Trophoblast cell (in vitro differentiated cells and primary cell): ENCODE results near the gene VSIG2. TPM values are rescaled to one million over a fixed set of nuclear protein-coding genes. Genes with fewer than 3 reads are reported as not detected.

ENCODE experiments used
- DNase-seq, 2 donors: peaks; one replicate each; pipeline ENCODE4 v3.0.0-alpha.2; 2016
- H2AFZ ChIP-seq: 2 replicates; pipeline ENCODE4 v1.6.1; 2013; ENCODE audit warnings: low read length, moderate library complexity, mild to moderate bottlenecking; ENCODE audit not compliant: insufficient read depth, poor library complexity
- H2AK5ac ChIP-seq: 2 replicates; pipeline ENCODE4 v1.6.1; 2013; ENCODE audit warnings: mild to moderate bottlenecking, low read length
- H2BK120ac ChIP-seq: 2 replicates; pipeline ENCODE4 v1.6.1; 2013; ENCODE audit warnings: low read length, mild to moderate bottlenecking, moderate library complexity; ENCODE audit not compliant: insufficient read depth, poor library complexity
- H2BK12ac ChIP-seq: 2 replicates; pipeline ENCODE4 v1.6.1; 2013; ENCODE audit warnings: mild to moderate bottlenecking, low read length, moderate library complexity
- H2BK5ac ChIP-seq: 2 replicates; pipeline ENCODE4 v1.6.1; 2013; ENCODE audit warnings: low read length, low read depth, moderate library complexity, mild to moderate bottlenecking; ENCODE audit not compliant: poor library complexity
- H3K14ac ChIP-seq: 2 replicates; pipeline ENCODE4 v1.6.1; 2013; ENCODE audit warnings: mild to moderate bottlenecking, low read length
- H3K18ac ChIP-seq: 2 replicates; pipeline ENCODE4 v1.6.1; 2013; ENCODE audit warnings: mild to moderate bottlenecking, low read length
- H3K23ac ChIP-seq: 2 replicates; pipeline ENCODE4 v1.6.1; 2013; ENCODE audit warnings: low read length
- H3K27ac ChIP-seq: 2 replicates; pipeline ENCODE4 v1.5.1; 2013; ENCODE audit warnings: low read depth, mild to moderate bottlenecking, inconsistent platforms, low read length, moderate library complexity
- H3K27me3 ChIP-seq: 2 replicates; pipeline ENCODE4 v1.6.1; 2013; ENCODE audit warnings: inconsistent platforms, mild to moderate bottlenecking, low read length, moderate library complexity; ENCODE audit not compliant: insufficient read depth
- H3K36me3 ChIP-seq, 2 experiments: 1 replicate in 1 of 2; 2 replicates in 1 of 2; pipeline ENCODE4 v1.6.1; 2013; ENCODE audit warnings: low read length in 2 of 2, mild to moderate bottlenecking in 2 of 2, moderate library complexity in 1 of 2; ENCODE audit not compliant: insufficient read depth in 2 of 2, control insufficient read depth in 1 of 2
- H3K4ac ChIP-seq: 2 replicates; pipeline ENCODE4 v1.6.1; 2013; ENCODE audit warnings: low read depth, mild to moderate bottlenecking, low read length, moderate library complexity
- H3K4me1 ChIP-seq, 2 experiments: 1 replicate in 1 of 2; 2 replicates in 1 of 2; pipeline ENCODE4 v1.6.1; 2013; ENCODE audit warnings: low read length in 2 of 2, mild to moderate bottlenecking in 2 of 2, moderate library complexity in 1 of 2; ENCODE audit not compliant: insufficient read depth in 2 of 2, control insufficient read depth in 1 of 2
- H3K4me2 ChIP-seq: 2 replicates; pipeline ENCODE4 v1.6.1; 2013; ENCODE audit warnings: inconsistent platforms, mild to moderate bottlenecking, low read length, moderate library complexity
- H3K4me3 ChIP-seq: 2 replicates; pipeline ENCODE4 v1.5.1; 2013; ENCODE audit warnings: mild to moderate bottlenecking, low read depth, low read length, inconsistent platforms
- H3K79me1 ChIP-seq: one replicate; pipeline ENCODE4 v1.6.1; 2013; ENCODE audit warnings: low read length
- H3K79me2 ChIP-seq: 2 replicates; pipeline ENCODE4 v1.6.1; 2013; ENCODE audit warnings: low read length, mild to moderate bottlenecking; ENCODE audit not compliant: control insufficient read depth, insufficient read depth, poor library complexity
- H3K9ac ChIP-seq: 2 replicates; pipeline ENCODE4 v1.6.1; 2013; ENCODE audit warnings: mild to moderate bottlenecking, low read length
- H3K9me3 ChIP-seq: 2 replicates; pipeline ENCODE4 v1.6.1; 2013; ENCODE audit warnings: low read depth, mild to moderate bottlenecking, control low read depth, inconsistent platforms, low read length; ENCODE audit not compliant: insufficient read depth
- H4K12ac ChIP-seq: 2 replicates; pipeline ENCODE4 v1.6.1; 2013; ENCODE audit warnings: low read depth, mild to moderate bottlenecking, low read length, moderate library complexity
- H4K8ac ChIP-seq: 2 replicates; pipeline ENCODE4 v1.6.1; 2013; ENCODE audit warnings: low read depth, mild to moderate bottlenecking, low read length, moderate library complexity
- H4K91ac ChIP-seq: one replicate; pipeline ENCODE4 v1.6.1; 2013; ENCODE audit warnings: low read depth, mild to moderate bottlenecking, low read length, moderate library complexity
- WGBS: extraction: QIAGEN DNeasy Blood & Tissue Kit; methylation state at CpG from one replicate; pipeline ENCODE4 v1.1.7; 2013; ENCODE audit warnings: missing lambda C conversion rate; ENCODE audit not compliant: insufficient read length, insufficient coverage; ENCODE audit errors: extremely low coverage; 5-methylcytosine and 5-hydroxymethylcytosine counted together
- polyA plus RNA-seq: library from polyadenylated mRNA; stranded (reverse); fragments of 200-250 nt; gene quantifications from 2 replicates; pipeline ENCODE4 v1.2.3, GENCODE V29; 2013

Gene VSIG2, protein sequence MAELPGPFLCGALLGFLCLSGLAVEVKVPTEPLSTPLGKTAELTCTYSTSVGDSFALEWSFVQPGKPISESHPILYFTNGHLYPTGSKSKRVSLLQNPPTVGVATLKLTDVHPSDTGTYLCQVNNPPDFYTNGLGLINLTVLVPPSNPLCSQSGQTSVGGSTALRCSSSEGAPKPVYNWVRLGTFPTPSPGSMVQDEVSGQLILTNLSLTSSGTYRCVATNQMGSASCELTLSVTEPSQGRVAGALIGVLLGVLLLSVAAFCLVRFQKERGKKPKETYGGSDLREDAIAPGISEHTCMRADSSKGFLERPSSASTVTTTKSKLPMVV
- polyA plus RNA-seq: 0.04 TPM in 1 of 2 replicates, not detected in the other

DNA sequence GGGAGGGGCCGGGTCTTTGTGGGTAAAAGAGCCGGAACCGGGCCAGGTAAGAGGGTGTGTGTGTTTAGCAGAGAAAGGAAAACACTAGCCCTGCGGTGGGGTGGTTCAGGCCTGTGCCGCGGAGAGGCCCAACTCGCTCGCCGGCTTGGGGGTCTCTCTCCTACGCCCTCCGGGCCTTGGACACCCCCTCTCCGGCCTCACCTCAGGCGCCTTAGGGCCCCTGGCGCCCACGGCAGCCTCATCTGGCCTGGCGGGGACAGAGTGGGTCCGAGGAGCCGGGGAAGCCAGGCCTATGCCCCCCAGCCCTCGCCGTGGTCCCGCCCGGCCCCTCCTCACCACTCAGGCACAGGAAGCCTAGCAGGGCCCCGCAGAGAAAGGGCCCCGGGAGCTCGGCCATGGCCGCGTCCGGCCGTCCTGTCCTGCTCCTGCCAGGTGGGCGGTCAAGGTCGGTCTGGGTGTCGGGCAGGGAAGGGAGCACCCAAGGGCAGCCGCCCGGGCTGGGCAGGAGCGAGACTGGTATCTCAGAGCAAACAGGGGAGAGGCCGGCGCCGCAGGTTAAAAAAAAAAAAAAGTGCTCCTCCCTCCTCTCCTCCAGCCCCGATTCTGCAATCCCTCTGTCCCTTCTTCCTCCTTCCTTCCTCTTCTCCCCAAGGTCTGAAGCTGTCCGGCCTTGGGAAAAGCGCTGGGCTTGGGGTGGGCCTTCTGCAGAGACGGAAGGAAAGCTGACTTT lies at the start of gene VSIG2:
VSIG2 (minus strand) TSS at position 515 of the 730 bp plus-strand sequence; CDS start at position 397, 118 bp downstream.
- DNase-seq: no peak
- no peak within 1 kb of the TSS for H2AFZ ChIP-seq
- no peak within 1 kb of the TSS for H4K8ac ChIP-seq
- no peak within 1 kb of the TSS for H2AK5ac ChIP-seq
- H3K14ac ChIP-seq: no peak within 1 kb of the TSS
- no peaks in the 10 kb centered on the region for H3K79me2 ChIP-seq
- no peak within 1 kb of the TSS for H3K18ac ChIP-seq
- H3K79me1 ChIP-seq: no peaks in the 10 kb centered on the region
- no peak within 1 kb of the TSS for H4K91ac ChIP-seq
- H2BK5ac ChIP-seq: no peak within 1 kb of the TSS
- no peak within 1 kb of the TSS for H4K12ac ChIP-seq
- no peak within 1 kb of the TSS for H3K4ac ChIP-seq
- H3K4me2 ChIP-seq: peak within 1 kb of the TSS; percentile 23
- WGBS: no CpG with 5 or more reads among the region's 42 CpGs
- H3K4me3 ChIP-seq: no peak within 1 kb of the TSS
- no peak within 1 kb of the TSS for H2BK120ac ChIP-seq
- H3K9ac ChIP-seq: no peak within 1 kb of the TSS
- no peak within 1 kb of the TSS for H3K27ac ChIP-seq
- no peak within 1 kb of the TSS for H3K23ac ChIP-seq
- no peaks in the 10 kb centered on the region for H3K36me3 ChIP-seq
- H3K9me3 ChIP-seq: peaks cover 8% of the 10 kb centered on the region
- H3K4me1 ChIP-seq: peaks cover 0 to 3% of the 10 kb centered on the region in 2 experiments
- H3K27me3 ChIP-seq: peaks cover 62% of the 10 kb centered on the region
- no peak within 1 kb of the TSS for H2BK12ac ChIP-seq

DNA sequence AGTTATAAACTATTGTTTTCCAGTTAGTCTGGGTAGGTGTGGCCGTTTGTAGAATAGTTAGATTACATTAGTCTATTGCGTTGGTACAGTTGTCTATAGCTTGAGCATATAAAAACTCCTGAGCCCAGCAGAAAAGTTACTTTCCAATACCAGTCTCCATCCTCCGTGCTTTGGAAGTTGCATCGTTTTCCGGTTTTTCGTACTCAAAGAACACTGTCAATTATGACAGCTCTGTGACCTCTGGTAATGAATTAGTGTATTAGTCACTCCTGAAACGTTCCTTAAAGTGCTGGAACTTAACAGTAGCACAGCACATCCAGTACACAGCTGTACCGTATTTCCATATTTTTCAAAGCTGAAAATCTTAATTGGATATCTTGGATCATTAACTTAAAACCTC lies 49.0 kb upstream of the VSIG2 start:
- no CpG with 5 or more reads among the region's 8 CpGs for WGBS
- peaks cover 0 to 2% of the 10 kb centered on the region in 2 experiments for H3K36me3 ChIP-seq
- no peak overlapping the region for H3K4me3 ChIP-seq
- H2BK12ac ChIP-seq: no peak overlapping the region
- H3K9me3 ChIP-seq: no peaks in the 10 kb centered on the region
- H3K27me3 ChIP-seq: no peaks in the 10 kb centered on the region
- no peak overlapping the region for H3K9ac ChIP-seq
- no peak overlapping the region for H3K18ac ChIP-seq
- H2BK120ac ChIP-seq: no peak overlapping the region
- H3K4ac ChIP-seq: no peak overlapping the region
- H3K79me1 ChIP-seq: peaks cover 17% of the 10 kb centered on the region
- no peak overlapping the region for H3K14ac ChIP-seq
- peak overlapping the region; percentile 71 for H3K27ac ChIP-seq
- H2AFZ ChIP-seq: no peak overlapping the region
- peaks cover 16% of the 10 kb centered on the region for H3K79me2 ChIP-seq
- H3K4me2 ChIP-seq: peak overlapping the region; percentile 89
- peaks cover 0 to 4% of the 10 kb centered on the region in 2 experiments for H3K4me1 ChIP-seq
- DNase-seq: peak; percentile 42 to 82
- H4K8ac ChIP-seq: no peak overlapping the region
- H4K12ac ChIP-seq: no peak overlapping the region
- H2AK5ac ChIP-seq: no peak overlapping the region
- no peak overlapping the region for H4K91ac ChIP-seq
- no peak overlapping the region for H2BK5ac ChIP-seq
- no peak overlapping the region for H3K23ac ChIP-seq

DNA sequence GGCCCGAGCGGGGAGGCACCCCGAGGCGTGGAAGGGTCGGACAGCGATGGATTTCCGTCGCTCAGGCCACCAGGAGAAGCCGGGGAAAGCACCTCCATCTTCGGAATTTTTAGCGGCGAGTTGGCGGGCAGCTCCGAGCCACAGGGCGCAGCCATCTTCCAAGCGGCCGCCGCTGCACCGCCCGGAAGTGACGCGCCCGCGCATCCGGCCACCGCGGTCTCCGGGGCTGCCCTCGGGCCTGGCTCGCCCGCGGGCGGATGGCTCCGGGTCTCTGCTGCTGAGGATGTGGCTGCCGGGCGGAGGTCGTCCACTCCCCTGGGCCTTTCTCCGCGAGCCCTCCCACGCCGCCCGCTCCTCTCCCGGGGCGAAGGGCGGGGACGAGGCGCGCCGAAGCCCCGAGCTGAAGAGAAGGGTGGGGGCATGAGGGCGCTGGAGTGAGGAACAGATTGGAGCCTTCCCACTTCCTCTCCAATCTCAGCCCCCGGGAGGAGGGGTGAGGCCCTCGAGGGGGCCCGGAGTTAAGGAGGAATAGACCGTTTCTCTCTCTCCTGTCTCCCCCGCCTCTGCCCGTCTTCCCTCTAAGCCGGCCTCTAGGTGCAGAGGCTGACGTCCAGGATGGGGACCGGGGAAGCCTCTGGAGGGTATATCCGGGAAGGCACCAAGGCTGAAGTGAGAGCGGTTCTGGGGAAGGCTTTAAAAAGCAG lies 48.3 kb upstream of the VSIG2 start, which contains the start of gene MSANTD2:
MSANTD2 (minus strand) TSS at position 181 of the 704 bp plus-strand sequence; CDS start at position 155, 26 bp downstream.
- peaks cover 0 to 4% of the 10 kb centered on the region in 2 experiments for H3K4me1 ChIP-seq
- H2BK12ac ChIP-seq: no peak within 1 kb of the TSS
- peak within 1 kb of the TSS; percentile 96 for H3K4me3 ChIP-seq
- no peaks in the 10 kb centered on the region for H3K9me3 ChIP-seq
- H3K27me3 ChIP-seq: no peaks in the 10 kb centered on the region
- peak within 1 kb of the TSS; percentile 95 for H4K12ac ChIP-seq
- H3K4me2 ChIP-seq: peak within 1 kb of the TSS; percentile 89
- H3K9ac ChIP-seq: peak within 1 kb of the TSS; percentile 79
- H3K79me1 ChIP-seq: peaks cover 17% of the 10 kb centered on the region
- WGBS: no CpG with 5 or more reads among the region's 62 CpGs
- peak; percentile 74 to 86 for DNase-seq
- peak within 1 kb of the TSS; percentile 95 for H3K18ac ChIP-seq
- peaks cover 16% of the 10 kb centered on the region for H3K79me2 ChIP-seq
- H2BK5ac ChIP-seq: peak within 1 kb of the TSS; percentile 76
- H3K14ac ChIP-seq: peak within 1 kb of the TSS; percentile 95
- peak within 1 kb of the TSS; percentile 93 for H4K8ac ChIP-seq
- H3K23ac ChIP-seq: no peak within 1 kb of the TSS
- peak within 1 kb of the TSS; percentile 84 for H2AK5ac ChIP-seq
- peak within 1 kb of the TSS; percentile 71 for H3K27ac ChIP-seq
- peak within 1 kb of the TSS; percentile 92 for H2AFZ ChIP-seq
- H3K36me3 ChIP-seq: peaks cover 0 to 2% of the 10 kb centered on the region in 2 experiments
- peak within 1 kb of the TSS; percentile 96 for H3K4ac ChIP-seq
- H4K91ac ChIP-seq: peak within 1 kb of the TSS; percentile 82
- peak within 1 kb of the TSS; percentile 94 for H2BK120ac ChIP-seq
